ENCODE data around the gene ARMC2.

DNA sequence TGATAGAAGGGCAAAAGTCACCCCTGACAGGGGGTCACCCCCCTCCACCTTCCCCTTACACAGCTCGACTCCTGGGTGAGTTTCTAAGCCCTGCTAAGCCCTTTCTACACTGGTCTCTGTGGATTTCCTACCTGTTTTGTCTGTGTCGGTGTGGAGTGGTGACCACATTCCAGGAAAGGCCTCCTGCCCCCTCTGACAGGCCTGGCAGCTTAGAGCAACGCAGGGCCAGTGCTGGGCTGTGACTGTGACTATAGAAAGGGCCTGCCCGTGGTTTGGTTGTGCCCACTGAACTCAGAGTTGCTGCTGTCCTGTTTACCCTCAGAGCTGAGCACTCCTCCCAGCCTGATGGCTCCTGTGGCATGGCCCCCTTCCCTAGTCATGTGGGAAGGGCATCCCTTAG, 109.0 kb downstream of the ARMC2 start:
- TF ChIP-seq, protein P1, sequence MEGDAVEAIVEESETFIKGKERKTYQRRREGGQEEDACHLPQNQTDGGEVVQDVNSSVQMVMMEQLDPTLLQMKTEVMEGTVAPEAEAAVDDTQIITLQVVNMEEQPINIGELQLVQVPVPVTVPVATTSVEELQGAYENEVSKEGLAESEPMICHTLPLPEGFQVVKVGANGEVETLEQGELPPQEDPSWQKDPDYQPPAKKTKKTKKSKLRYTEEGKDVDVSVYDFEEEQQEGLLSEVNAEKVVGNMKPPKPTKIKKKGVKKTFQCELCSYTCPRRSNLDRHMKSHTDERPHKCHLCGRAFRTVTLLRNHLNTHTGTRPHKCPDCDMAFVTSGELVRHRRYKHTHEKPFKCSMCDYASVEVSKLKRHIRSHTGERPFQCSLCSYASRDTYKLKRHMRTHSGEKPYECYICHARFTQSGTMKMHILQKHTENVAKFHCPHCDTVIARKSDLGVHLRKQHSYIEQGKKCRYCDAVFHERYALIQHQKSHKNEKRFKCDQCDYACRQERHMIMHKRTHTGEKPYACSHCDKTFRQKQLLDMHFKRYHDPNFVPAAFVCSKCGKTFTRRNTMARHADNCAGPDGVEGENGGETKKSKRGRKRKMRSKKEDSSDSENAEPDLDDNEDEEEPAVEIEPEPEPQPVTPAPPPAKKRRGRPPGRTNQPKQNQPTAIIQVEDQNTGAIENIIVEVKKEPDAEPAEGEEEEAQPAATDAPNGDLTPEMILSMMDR (conservative IDR thresholded peaks at IDR 0.05; ENCODE audit: low read length): no peak
- no peak for TF ChIP-seq EZH2phosphoT487 (IDR thresholded peaks at IDR 0.05; ENCODE audit: borderline replicate concordance)
